A549 (cell line): ENCODE data around the gene OPHN1. TPM values are rescaled to one million over a fixed set of nuclear protein-coding genes. Genes with fewer than 3 reads are reported as not detected.
A peak's percentile ranks its signal among the peaks of the same experiment; 100 is the strongest.

ENCODE experiments used
- ATAC-seq, 2 experiments: fragments of 200-7000 bp in 1 of 2; fragments of >200 bp in 1 of 2; cut with Nextera tagmentation in 1 of 2; cut with Tn5 transposase in 1 of 2; 3 replicates each; pipeline versions ENCODE4 v1.8.0 to v1.9.1; 2018 to 2020; ENCODE audit warnings: mild to moderate bottlenecking in 1 of 2, moderate library complexity in 1 of 2
- CTCF ChIA-PET: fragments of 300-600 bp; sonication (Branson Sonifier 250); formaldehyde crosslinking; extraction: SDS; loops from one replicate; lab custom pipeline; 2021; ENCODE audit warnings: antibody characterized with exemption, inconsistent platforms; lab: Yijun Ruan, JAX
- POLR2A ChIA-PET: fragments of 350-600 bp; formaldehyde crosslinking; extraction: SDS; loops from one replicate; lab custom pipeline; 2021; ENCODE audit warnings: antibody characterized with exemption, inconsistent platforms; lab: Yijun Ruan, JAX
- DNase-seq, 2 experiments: peaks; one replicate each; pipeline versions ENCODE4 v3.0.0 to v3.0.0-alpha.2; 2011 to 2016; ENCODE audit warnings: low read depth in 1 of 2, low spot score in 1 of 2
- FAIRE-seq: peaks from 2 replicates; lab custom pipeline; 2011; peaks lifted over from hg19 to GRCh38; lab: Jason Lieb, UNC
- H3K27ac ChIP-seq, 2 experiments: fragments of >200 bp; sonication (Bioruptor Twin); formaldehyde crosslinking; 3 replicates each; pipeline ENCODE4 v1.5.1; 2016 to 2017
- H3K4me1 ChIP-seq: fragments of >200 bp; sonication (Bioruptor Twin); formaldehyde crosslinking; 3 replicates; pipeline ENCODE4 v1.6.1; 2016
- H3K4me2 ChIP-seq: fragments of >200 bp; sonication (Bioruptor Twin); formaldehyde crosslinking; 3 replicates; pipeline ENCODE4 v1.6.1; 2016
- H3K4me3 ChIP-seq: fragments of >200 bp; sonication (Bioruptor Twin); formaldehyde crosslinking; 3 replicates; pipeline ENCODE4 v1.5.1; 2016
- H3K9me3 ChIP-seq: fragments of >200 bp; sonication (Bioruptor Twin); formaldehyde crosslinking; 3 replicates; pipeline ENCODE4 v1.6.1; 2016
- CBX2 ChIP-seq: fragments of 200-600 bp; sonication (generic); IDR thresholded peaks from 2 replicates; pipeline ENCODE4 v1.6.1; 2016; ENCODE audit warnings: low read depth, mild to moderate bottlenecking, borderline replicate concordance
- CBX8 ChIP-seq: fragments of 200-600 bp; sonication (generic); IDR thresholded peaks from 2 replicates; pipeline ENCODE4 v1.6.1; 2016
- CTCF ChIP-seq: fragments of >200 bp; sonication (Bioruptor Twin); formaldehyde crosslinking; IDR thresholded peaks from 3 replicates; pipeline ENCODE4 v1.5.1; 2016
- EP300 ChIP-seq, 2 experiments: fragments of >200 bp; sonication (Bioruptor Twin); formaldehyde crosslinking; IDR thresholded peaks; 2 replicates in 1 of 2; 3 replicates in 1 of 2; pipeline ENCODE4 v1.6.1; 2016 to 2017
- ESRRA ChIP-seq: fragments of 150-350 bp; IDR thresholded peaks from 2 replicates; pipeline ENCODE4 v1.6.1; 2014; ENCODE audit warnings: mild to moderate bottlenecking, low read length, borderline replicate concordance
- HDAC2 ChIP-seq: fragments of 200-600 bp; sonication (generic); IDR thresholded peaks from 2 replicates; pipeline ENCODE4 v1.6.1; 2016
- HEYL ChIP-seq: fragments of 250-450 bp; sonication (Bioruptor Pico); IDR thresholded peaks from 2 replicates; pipeline ENCODE4 v1.8.0; 2021; ENCODE audit warnings: mild to moderate bottlenecking, moderate library complexity
- HMGXB4 ChIP-seq: fragments of 250-450 bp; sonication (Bioruptor Pico); IDR thresholded peaks from 2 replicates; pipeline ENCODE4 v1.5.0; 2021; ENCODE audit warnings: mild to moderate bottlenecking, moderate library complexity, borderline replicate concordance
- HOXB13 ChIP-seq: fragments of 250-450 bp; sonication (Bioruptor Pico); IDR thresholded peaks from 2 replicates; pipeline ENCODE4 v1.5.0; 2020; ENCODE audit warnings: low read depth, mild to moderate bottlenecking, moderate library complexity
- JUN ChIP-seq, 2 experiments: fragments of >200 bp; sonication (Bioruptor Twin); formaldehyde crosslinking; IDR thresholded peaks; 2 replicates in 1 of 2; 3 replicates in 1 of 2; pipeline ENCODE4 v1.6.1; 2016 to 2017
- KDM1A ChIP-seq: fragments of 200-600 bp; sonication (generic); IDR thresholded peaks from 2 replicates; pipeline ENCODE4 v1.6.1; 2016; ENCODE audit warnings: low read depth, mild to moderate bottlenecking
- MAFK ChIP-seq: fragments of 450-650 bp; IDR thresholded peaks from 2 replicates; pipeline ENCODE4 v1.6.1; 2014; ENCODE audit not compliant: partially characterized antibody
- NR3C1 ChIP-seq: fragments of >200 bp; sonication (Bioruptor Twin); formaldehyde crosslinking; IDR thresholded peaks from 3 replicates; pipeline ENCODE4 v1.6.1; 2017
- PBX3 ChIP-seq: IDR thresholded peaks from 2 replicates; pipeline ENCODE4 v1.6.1; 2012
- PHF8 ChIP-seq: fragments of 200-600 bp; sonication (generic); IDR thresholded peaks from 2 replicates; pipeline ENCODE4 v1.6.1; 2016; ENCODE audit warnings: low read depth, mild to moderate bottlenecking, antibody characterized with exemption, moderate library complexity, borderline replicate concordance
- POLR2A ChIP-seq: IDR thresholded peaks from 2 replicates; pipeline ENCODE4 v1.6.1; 2012; ENCODE audit warnings: mild to moderate bottlenecking, low read length
- RCOR1 ChIP-seq: fragments of 150-350 bp; IDR thresholded peaks from 2 replicates; pipeline ENCODE4 v1.6.1; 2014; ENCODE audit warnings: antibody characterized with exemption, low read length, low read depth
- RFX5 ChIP-seq: fragments of 450-650 bp; IDR thresholded peaks from 2 replicates; pipeline ENCODE4 v1.7.1; 2014; ENCODE audit warnings: antibody characterized with exemption, mild to moderate bottlenecking, moderate library complexity
- SMC3 ChIP-seq: fragments of >200 bp; sonication (Bioruptor Twin); formaldehyde crosslinking; IDR thresholded peaks from 3 replicates; pipeline ENCODE4 v1.6.1; 2018; ENCODE audit warnings: inconsistent platforms
- TP53 ChIP-seq: fragments of 250-450 bp; sonication (Bioruptor Pico); IDR thresholded peaks from 2 replicates; pipeline ENCODE4 v1.5.0; 2021; ENCODE audit warnings: mild to moderate bottlenecking, moderate library complexity
- USF2 ChIP-seq: fragments of 450-650 bp; IDR thresholded peaks from 2 replicates; pipeline ENCODE4 v1.6.1; 2014; ENCODE audit warnings: antibody characterized with exemption
- ZFP36 ChIP-seq: fragments of 450-650 bp; IDR thresholded peaks from 2 replicates; pipeline ENCODE4 v1.6.1; 2014; ENCODE audit warnings: borderline replicate concordance; ENCODE audit not compliant: partially characterized antibody
- ZSCAN20 ChIP-seq: fragments of 250-450 bp; sonication (Bioruptor Pico); IDR thresholded peaks from 2 replicates; pipeline ENCODE4 v1.8.0; 2022; ENCODE audit warnings: mild to moderate bottlenecking, moderate library complexity
- WGBS: methylation state at CpG from one replicate; pipeline ENCODE4 v1.1.6; 2017; ENCODE audit errors: missing lambda C conversion rate; 5-methylcytosine and 5-hydroxymethylcytosine counted together
- polyA plus RNA-seq, 4 experiments: library from polyadenylated mRNA; depleted of rRNA in 3 of 4; stranded (reverse); fragments of >200 nt; fragmentation: RNase III in 1 of 4; extraction: RNeasy Plus Mini Kit Qiagen cat#74134 plus additional on column Dnase treatment in 1 of 4; gene quantifications; 2 replicates in 3 of 4; 3 replicates in 1 of 4; pipeline ENCODE4 v1.2.3, GENCODE V29; 2011 to 2017

Gene OPHN1
- polyA plus RNA-seq, 2 of the 4 experiments (the other 2 are of a cell fraction): 2.0 to 5.7 TPM

GRCh38 chrX:68252664-68253063 lies 180.6 kb downstream of the OPHN1 start:
- WGBS: 5% methylated on average over 2 of the region's 2 CpGs
- Histone ChIP-seq H3K27ac (no peak overlapping the region), H3K4me2 (no peak overlapping the region), H3K9me3 (no peaks in the 10 kb centered on the region)
- CTCF ChIA-PET: interaction anchor here (0.9 to 2.6 kb wide), 2 partner anchors 14 to 21 kb away, joined by 3 to 9 read pairs; no protein-coding TSS in a partner anchor
- TF ChIP-seq TP53 (CRISPR knock-in tag): no peak
- TF ChIP-seq ZSCAN20 (CRISPR knock-in tag): no peak
- TF ChIP-seq USF2: no peak
- TF ChIP-seq MAFK: no peak
- TF ChIP-seq ZFP36: no peak
- TF ChIP-seq EP300 (IDR thresholded peaks at IDR 0.05): no peak
- TF ChIP-seq POLR2A: no peak
- no peak for TF ChIP-seq ESRRA
- TF ChIP-seq HDAC2: no peak
- no peak for TF ChIP-seq SMC3
- TF ChIP-seq RFX5: no peak
- no peak for TF ChIP-seq CBX2
- no peak for TF ChIP-seq CTCF
- TF ChIP-seq JUN (IDR thresholded peaks at IDR 0.05): no peak
- no peak for TF ChIP-seq HMGXB4 (CRISPR knock-in tag)
- no peak for TF ChIP-seq HOXB13 (CRISPR knock-in tag)
- TF ChIP-seq RCOR1: no peak
- no peak for TF ChIP-seq CBX8
- TF ChIP-seq PHF8: no peak
- TF ChIP-seq, all 56 proteins: peak for 0
- FAIRE-seq (no peak), ATAC-seq (no peak), DNase-seq (peak in 1 of 2 experiments; percentile 3)
- H3K4me3 ChIP-seq: no peak overlapping the region
- peaks cover 29% of the 10 kb centered on the region for H3K4me1 ChIP-seq
- POLR2A ChIA-PET: no interaction called here

- no peak for DNase-seq
- ChIA-PET CTCF (no interaction called here), POLR2A (no interaction called here)
- H3K4me1 ChIP-seq: peaks cover 15% of the 10 kb centered on the region
- H3K9me3 ChIP-seq: no peaks in the 10 kb centered on the region
- 85% methylated on average over 2 of the region's 2 CpGs for WGBS
- ATAC-seq: no peak
- FAIRE-seq: no peak
- no peak overlapping the region for H3K27ac ChIP-seq
- TF ChIP-seq PBX3 (no peak), HEYL (CRISPR knock-in tag) (no peak), NR3C1 (no peak), KDM1A (no peak), POLR2A (no peak), HMGXB4 (CRISPR knock-in tag) (no peak)
- H3K4me3 ChIP-seq: no peak overlapping the region
- no peak overlapping the region for H3K4me2 ChIP-seq
Observed at GRCh38 chrX:68249903-68250302, 183.4 kb downstream of the OPHN1 start.
